ENCODE measurements around the gene AREL1. TPM values are rescaled to one million over a fixed set of nuclear protein-coding genes. Genes with fewer than 3 reads are reported as not detected.

Gene AREL1
- total RNA-seq, 1 experiment from 2014 or later: 98.4 TPM

GRCh38 chr14:74649673-74650072 lies 63.2 kb downstream of the AREL1 start:
- Histone ChIP-seq H3K36me3 (ENCODE audit: low read depth) (no peaks in the 10 kb centered on the region), H4K20me1 (ENCODE audit: insufficient read depth) (no peaks in the 10 kb centered on the region), H3K27me3 (ENCODE audit: insufficient read depth, low read depth) (no peaks in the 10 kb centered on the region), H3K79me2 (ENCODE audit: low read depth) (no peaks in the 10 kb centered on the region), H3K27ac (no peak overlapping the region), H3K9me3 (ENCODE audit: insufficient read depth, low read depth) (no peaks in the 10 kb centered on the region), H3K4me1 (replicated peaks; ENCODE audit: insufficient read depth) (peaks cover 46% of the 10 kb centered on the region), H3K4me3 (no peak overlapping the region), H3F3A (ENCODE audit: insufficient read depth, low read depth) (peaks cover 15% of the 10 kb centered on the region; the same call in 1 of the 2 replicates), H2AFZ (no peak overlapping the region), H3K4me2 (peak overlapping the region; percentile 46), H3K9me2 (ENCODE audit: insufficient read depth) (no peaks in the 10 kb centered on the region)
- peak; percentile 68 to 83 for DNase-seq
- BruUV-seq (replicated peaks): no TSS peak
- ChIA-PET POLR2A (ENCODE audit: unreplicated experiment) (interaction anchor here (0.5 to 0.9 kb wide), 7 partner anchors 10 to 151 kb away, joined by 3 to 9 read pairs (median 4); no protein-coding TSS in a partner anchor), CTCF (interaction anchor here (1.0 kb wide), 1 partner anchor 31 kb away, joined by 4 read pairs; no protein-coding TSS in a partner anchor)
- intact Hi-C loops (cut with micrococcal nuclease; ENCODE audit: unreplicated experiment): loop anchor here (1.0 kb wide), 1 partner anchor 29 kb away; no protein-coding TSS in a partner anchor
- TF ChIP-seq EZH2 (IDR thresholded peaks at IDR 0.05; ENCODE audit: low read depth) (no peak), CTCF (conservative IDR thresholded peaks at IDR 0.05) (no peak)

- ChIA-PET POLR2A (ENCODE audit: unreplicated experiment) (interaction anchor here (0.5 to 0.9 kb wide), 6 partner anchors 9 to 152 kb away, joined by 3 to 9 read pairs (median 4); no protein-coding TSS in a partner anchor), CTCF (interaction anchor here (0.6 to 1.8 kb wide), 3 partner anchors 10 to 1044 kb away, joined by 4 to 6 read pairs (median 4); no protein-coding TSS in a partner anchor)
- H3K4me2 ChIP-seq: peak overlapping the region; percentile 46
Measured at GRCh38 chr14:74649167-74649566, 63.7 kb downstream of the AREL1 start.

GRCh38 chr14:74648601-74649000 lies 64.3 kb downstream of the AREL1 start:
- intact Hi-C loops (cut with micrococcal nuclease; ENCODE audit: unreplicated experiment): no loop called here
- H3K9me3 ChIP-seq (ENCODE audit: insufficient read depth, low read depth): no peaks in the 10 kb centered on the region
- H3F3A ChIP-seq (ENCODE audit: insufficient read depth, low read depth): peaks cover 15% of the 10 kb centered on the region; the same call in 1 of the 2 replicates
- H3K36me3 ChIP-seq (ENCODE audit: low read depth): no peaks in the 10 kb centered on the region
- no peaks in the 10 kb centered on the region for H3K27me3 ChIP-seq (ENCODE audit: insufficient read depth, low read depth)
- BruUV-seq (replicated peaks): no TSS peak
- DNase-seq: no peak
- no peak overlapping the region for H3K4me3 ChIP-seq
- no peak overlapping the region for H2AFZ ChIP-seq
- no peak for TF ChIP-seq CTCF (conservative IDR thresholded peaks at IDR 0.05)
- no peak for TF ChIP-seq EZH2 (IDR thresholded peaks at IDR 0.05; ENCODE audit: low read depth)
- CTCF ChIA-PET: interaction anchor here (0.9 to 1.8 kb wide), 2 partner anchors 10 to 39 kb away, joined by 4 to 6 read pairs; no protein-coding TSS in a partner anchor
- H4K20me1 ChIP-seq (ENCODE audit: insufficient read depth): no peaks in the 10 kb centered on the region
- no peak overlapping the region for H3K4me2 ChIP-seq
- POLR2A ChIA-PET (ENCODE audit: unreplicated experiment): interaction anchor here (0.5 to 0.9 kb wide), 4 partner anchors 8 to 35 kb away, joined by 3 to 18 read pairs (median 4); no protein-coding TSS in a partner anchor
- H3K9me2 ChIP-seq (ENCODE audit: insufficient read depth): no peaks in the 10 kb centered on the region
- no peak overlapping the region for H3K27ac ChIP-seq
- H3K79me2 ChIP-seq (ENCODE audit: low read depth): no peaks in the 10 kb centered on the region
- peaks cover 41% of the 10 kb centered on the region for H3K4me1 ChIP-seq (replicated peaks; ENCODE audit: insufficient read depth)

More at GRCh38 chr14:74649167-74649566, 63.7 kb downstream of the AREL1 start:
- peak in 1 of 2 experiments; percentile 59 for DNase-seq
- TF ChIP-seq EZH2 (IDR thresholded peaks at IDR 0.05; ENCODE audit: low read depth): no peak
- TF ChIP-seq CTCF (conservative IDR thresholded peaks at IDR 0.05): no peak
- intact Hi-C loops (cut with micrococcal nuclease; ENCODE audit: unreplicated experiment): loop anchor here (1.0 kb wide), 1 partner anchor 29 kb away; no protein-coding TSS in a partner anchor
- BruUV-seq (replicated peaks): no TSS peak
- Histone ChIP-seq H3F3A (ENCODE audit: insufficient read depth, low read depth) (peaks cover 15% of the 10 kb centered on the region; the same call in 1 of the 2 replicates), H3K9me3 (ENCODE audit: insufficient read depth, low read depth) (no peaks in the 10 kb centered on the region), H3K9me2 (ENCODE audit: insufficient read depth) (no peaks in the 10 kb centered on the region), H3K36me3 (ENCODE audit: low read depth) (no peaks in the 10 kb centered on the region), H3K27me3 (ENCODE audit: insufficient read depth, low read depth) (no peaks in the 10 kb centered on the region), H2AFZ (no peak overlapping the region), H3K79me2 (ENCODE audit: low read depth) (no peaks in the 10 kb centered on the region), H4K20me1 (ENCODE audit: insufficient read depth) (no peaks in the 10 kb centered on the region), H3K4me1 (replicated peaks; ENCODE audit: insufficient read depth) (peaks cover 41% of the 10 kb centered on the region), H3K4me3 (no peak overlapping the region), H3K27ac (no peak overlapping the region)

Measured in PC-9 (cell line).